HepG2 (cell line): Measurements from ENCODE around the gene SUCLG2. TPM values are rescaled to one million over a fixed set of nuclear protein-coding genes. Genes with fewer than 3 reads are reported as not detected.

Experiments
- BCLAF1 ChIP-seq: fragments of 450-650 bp; IDR thresholded peaks from 2 replicates; pipeline ENCODE4 v1.6.1; 2017; ENCODE audit warnings: mild to moderate bottlenecking
- HMG20A ChIP-seq: IDR thresholded peaks from 2 replicates; pipeline ENCODE4 v1.6.1; 2016; ENCODE audit warnings: borderline replicate concordance
- HMG20B ChIP-seq: conservative IDR thresholded peaks from 2 replicates; pipeline ENCODE4 v1.6.1; 2016; ENCODE audit warnings: missing genetic modification reagents, missing compliant biosample characterization
- MEF2D ChIP-seq: sonication (generic); formaldehyde crosslinking; IDR thresholded peaks from 2 replicates; pipeline ENCODE4 v1.5.1; 2020; ENCODE audit warnings: mild to moderate bottlenecking, missing genetic modification reagents
- PAX8 ChIP-seq: sonication (generic); formaldehyde crosslinking; IDR thresholded peaks from 2 replicates; pipeline ENCODE4 v1.8.0; 2022; ENCODE audit warnings: mild to moderate bottlenecking, missing genetic modification reagents, borderline replicate concordance
- RCOR2 ChIP-seq: IDR thresholded peaks from 2 replicates; pipeline ENCODE4 v1.6.1; 2016; ENCODE audit warnings: missing biosample characterization, missing genetic modification reagents
- SETDB1 ChIP-seq: sonication (generic); formaldehyde crosslinking; IDR thresholded peaks from 2 replicates; pipeline ENCODE4 v1.5.1; 2020; ENCODE audit warnings: missing genetic modification reagents, mild to moderate bottlenecking, borderline replicate concordance
- THAP7 ChIP-seq: sonication (generic); formaldehyde crosslinking; IDR thresholded peaks from 2 replicates; pipeline ENCODE4 v1.8.1; 2023; ENCODE audit warnings: mild to moderate bottlenecking, missing genetic modification reagents
- ZBED4 ChIP-seq: sonication (generic); formaldehyde crosslinking; IDR thresholded peaks from 2 replicates; pipeline ENCODE4 v1.4.0; 2020; ENCODE audit warnings: missing genetic modification reagents, borderline replicate concordance
- ZBTB26 ChIP-seq: IDR thresholded peaks from 2 replicates; pipeline ENCODE4 v1.6.1; 2016; ENCODE audit warnings: missing compliant biosample characterization, missing genetic modification reagents, borderline replicate concordance
- ZGPAT ChIP-seq: IDR thresholded peaks from 2 replicates; pipeline ENCODE4 v1.6.1; 2016; ENCODE audit warnings: mild to moderate bottlenecking
- ZNF12 ChIP-seq: sonication (generic); formaldehyde crosslinking; IDR thresholded peaks from 2 replicates; pipeline ENCODE4 v1.5.0; 2020; ENCODE audit warnings: missing genetic modification reagents
- ZNF18 ChIP-seq: sonication (generic); formaldehyde crosslinking; IDR thresholded peaks from 2 replicates; pipeline ENCODE4 v1.8.0; 2022; ENCODE audit warnings: mild to moderate bottlenecking, missing genetic modification reagents; ENCODE audit not compliant: insufficient replicate concordance
- ZNF282 ChIP-seq: fragments of 450-650 bp; IDR thresholded peaks from 2 replicates; pipeline ENCODE4 v1.6.1; 2018; ENCODE audit not compliant: partially characterized antibody
- ZNF557 ChIP-seq: sonication (generic); formaldehyde crosslinking; IDR thresholded peaks from 2 replicates; pipeline ENCODE4 v1.4.0; 2020; ENCODE audit warnings: missing genetic modification reagents
- polyA plus RNA-seq, 8 experiments: library from polyadenylated mRNA; depleted of rRNA in 3 of 8; stranded (reverse) in 7 of 8; unstranded in 1 of 8; fragments of >200 nt; fragmentation: Illumina TruSeq in 4 of 8; extraction: Trizol in 4 of 8; gene quantifications; 2 replicates each; pipeline versions ENCODE4 v1.2.1 to v1.2.3, GENCODE V29; 2011 to 2016; ENCODE audit warnings: low read depth in 4 of 8, missing spikeins in 1 of 8, mixed read lengths in 1 of 8; ENCODE audit not compliant: insufficient read depth in 1 of 8
- total RNA-seq, 5 experiments: library from RNA; depleted of rRNA; stranded (reverse); fragments of >200 nt; fragmentation: Illumina TruSeq; extraction: Trizol; gene quantifications; 2 replicates each; pipeline ENCODE4 v1.2.3, GENCODE V29; 2016; ENCODE audit warnings: low read depth in 1 of 5

SUCLG2 gene
- total and polyA plus RNA-seq, 2 of the 13 experiments (the other 11 are each of a cell fraction or from before 2014, with no cell fraction given), result 21.4 to 64.9 TPM

- TF ChIP-seq ZBTB26 (CRISPR knock-in tag), result peak; percentile 86
- peak; percentile 90 for TF ChIP-seq ZGPAT (CRISPR knock-in tag)
- no peak for TF ChIP-seq ZNF557 (CRISPR knock-in tag)
- TF ChIP-seq ZBED4 (CRISPR knock-in tag), result no peak
- TF ChIP-seq RCOR2 (CRISPR knock-in tag), result peak; percentile 87
- peak; percentile 75 for TF ChIP-seq MEF2D (CRISPR knock-in tag)
- no peak for TF ChIP-seq THAP7 (CRISPR knock-in tag)
- no peak for TF ChIP-seq SETDB1 (CRISPR knock-in tag)
- TF ChIP-seq ZNF12 (CRISPR knock-in tag), result peak; percentile 59; the same call in 1 of the 2 replicates
- no peak for TF ChIP-seq ZNF282
- no peak for TF ChIP-seq PAX8
- TF ChIP-seq ZNF18, result no peak
- TF ChIP-seq HMG20A (CRISPR knock-in tag), result peak; percentile 80
- TF ChIP-seq HMG20B (CRISPR knock-in tag), result no peak
- TF ChIP-seq BCLAF1, result no peak
Observed at GRCh38 chr3:67647390-67647878, 7.0 kb downstream of the SUCLG2 start (continued).
